Trophoblast cell (in vitro differentiated cells and primary cell): ENCODE data around the gene DNAAF9.

ENCODE experiments used
- DNase-seq, 2 donors: peaks; one replicate each; pipeline ENCODE4 v3.0.0-alpha.2; 2016
- H2AFZ ChIP-seq: 2 replicates; pipeline ENCODE4 v1.6.1; 2013; ENCODE audit warnings: low read length, moderate library complexity, mild to moderate bottlenecking; ENCODE audit not compliant: insufficient read depth, poor library complexity
- H2AK5ac ChIP-seq: 2 replicates; pipeline ENCODE4 v1.6.1; 2013; ENCODE audit warnings: mild to moderate bottlenecking, low read length
- H2BK120ac ChIP-seq: 2 replicates; pipeline ENCODE4 v1.6.1; 2013; ENCODE audit warnings: low read length, mild to moderate bottlenecking, moderate library complexity; ENCODE audit not compliant: insufficient read depth, poor library complexity
- H2BK12ac ChIP-seq: 2 replicates; pipeline ENCODE4 v1.6.1; 2013; ENCODE audit warnings: mild to moderate bottlenecking, low read length, moderate library complexity
- H2BK5ac ChIP-seq: 2 replicates; pipeline ENCODE4 v1.6.1; 2013; ENCODE audit warnings: low read length, low read depth, moderate library complexity, mild to moderate bottlenecking; ENCODE audit not compliant: poor library complexity
- H3K14ac ChIP-seq: 2 replicates; pipeline ENCODE4 v1.6.1; 2013; ENCODE audit warnings: mild to moderate bottlenecking, low read length
- H3K18ac ChIP-seq: 2 replicates; pipeline ENCODE4 v1.6.1; 2013; ENCODE audit warnings: mild to moderate bottlenecking, low read length
- H3K23ac ChIP-seq: 2 replicates; pipeline ENCODE4 v1.6.1; 2013; ENCODE audit warnings: low read length
- H3K27ac ChIP-seq: 2 replicates; pipeline ENCODE4 v1.5.1; 2013; ENCODE audit warnings: low read depth, mild to moderate bottlenecking, inconsistent platforms, low read length, moderate library complexity
- H3K27me3 ChIP-seq: 2 replicates; pipeline ENCODE4 v1.6.1; 2013; ENCODE audit warnings: inconsistent platforms, mild to moderate bottlenecking, low read length, moderate library complexity; ENCODE audit not compliant: insufficient read depth
- H3K36me3 ChIP-seq, 2 experiments: 1 replicate in 1 of 2; 2 replicates in 1 of 2; pipeline ENCODE4 v1.6.1; 2013; ENCODE audit warnings: low read length in 2 of 2, mild to moderate bottlenecking in 2 of 2, moderate library complexity in 1 of 2; ENCODE audit not compliant: insufficient read depth in 2 of 2, control insufficient read depth in 1 of 2
- H3K4ac ChIP-seq: 2 replicates; pipeline ENCODE4 v1.6.1; 2013; ENCODE audit warnings: low read depth, mild to moderate bottlenecking, low read length, moderate library complexity
- H3K4me1 ChIP-seq, 2 experiments: 1 replicate in 1 of 2; 2 replicates in 1 of 2; pipeline ENCODE4 v1.6.1; 2013; ENCODE audit warnings: low read length in 2 of 2, mild to moderate bottlenecking in 2 of 2, moderate library complexity in 1 of 2; ENCODE audit not compliant: insufficient read depth in 2 of 2, control insufficient read depth in 1 of 2
- H3K4me2 ChIP-seq: 2 replicates; pipeline ENCODE4 v1.6.1; 2013; ENCODE audit warnings: inconsistent platforms, mild to moderate bottlenecking, low read length, moderate library complexity
- H3K4me3 ChIP-seq: 2 replicates; pipeline ENCODE4 v1.5.1; 2013; ENCODE audit warnings: mild to moderate bottlenecking, low read depth, low read length, inconsistent platforms
- H3K79me1 ChIP-seq: one replicate; pipeline ENCODE4 v1.6.1; 2013; ENCODE audit warnings: low read length
- H3K79me2 ChIP-seq: 2 replicates; pipeline ENCODE4 v1.6.1; 2013; ENCODE audit warnings: low read length, mild to moderate bottlenecking; ENCODE audit not compliant: control insufficient read depth, insufficient read depth, poor library complexity
- H3K9ac ChIP-seq: 2 replicates; pipeline ENCODE4 v1.6.1; 2013; ENCODE audit warnings: mild to moderate bottlenecking, low read length
- H3K9me3 ChIP-seq: 2 replicates; pipeline ENCODE4 v1.6.1; 2013; ENCODE audit warnings: low read depth, mild to moderate bottlenecking, control low read depth, inconsistent platforms, low read length; ENCODE audit not compliant: insufficient read depth
- H4K12ac ChIP-seq: 2 replicates; pipeline ENCODE4 v1.6.1; 2013; ENCODE audit warnings: low read depth, mild to moderate bottlenecking, low read length, moderate library complexity
- H4K8ac ChIP-seq: 2 replicates; pipeline ENCODE4 v1.6.1; 2013; ENCODE audit warnings: low read depth, mild to moderate bottlenecking, low read length, moderate library complexity
- H4K91ac ChIP-seq: one replicate; pipeline ENCODE4 v1.6.1; 2013; ENCODE audit warnings: low read depth, mild to moderate bottlenecking, low read length, moderate library complexity
- WGBS: extraction: QIAGEN DNeasy Blood & Tissue Kit; methylation state at CpG from one replicate; pipeline ENCODE4 v1.1.7; 2013; ENCODE audit warnings: missing lambda C conversion rate; ENCODE audit not compliant: insufficient read length, insufficient coverage; ENCODE audit errors: extremely low coverage; 5-methylcytosine and 5-hydroxymethylcytosine counted together

DNAAF9 gene

DNA sequence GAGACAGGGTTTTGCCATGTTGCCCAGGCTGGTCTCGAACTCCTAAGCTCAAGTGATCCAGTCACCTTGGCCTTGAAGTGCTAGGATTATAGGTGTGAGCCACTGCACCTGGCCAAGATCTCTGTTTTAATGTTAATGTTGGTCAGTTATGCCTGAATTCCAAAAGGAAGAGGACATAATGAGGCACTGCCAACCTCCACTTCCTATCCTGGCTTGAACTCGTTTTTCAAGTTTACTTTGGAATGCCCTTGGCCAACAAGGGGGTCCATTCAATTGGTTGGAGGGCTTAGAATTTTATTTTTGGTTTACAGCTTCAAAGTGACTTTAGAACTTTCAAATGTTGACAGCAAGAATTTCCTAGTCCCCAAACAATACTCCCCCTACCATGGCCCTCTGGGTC, 29.8 kb downstream of the DNAAF9 start:
- no peak overlapping the region for H4K12ac ChIP-seq
- no peaks in the 10 kb centered on the region for H3K9me3 ChIP-seq
- H2BK12ac ChIP-seq, result no peak overlapping the region
- no peak overlapping the region for H3K4ac ChIP-seq
- no peaks in the 10 kb centered on the region for H3K27me3 ChIP-seq
- no peak overlapping the region for H2BK120ac ChIP-seq
- no peak overlapping the region for H3K14ac ChIP-seq
- no peaks in the 10 kb centered on the region for H3K79me2 ChIP-seq
- no peak overlapping the region for H2BK5ac ChIP-seq
- H3K9ac ChIP-seq, result no peak overlapping the region
- WGBS, result no CpG with 5 or more reads among the region's 2 CpGs
- H3K4me1 ChIP-seq, result peaks cover 6 to 7% of the 10 kb centered on the region in 2 experiments
- H2AFZ ChIP-seq, result no peak overlapping the region
- H3K79me1 ChIP-seq, result no peaks in the 10 kb centered on the region
- H3K36me3 ChIP-seq, result peaks cover 4 to 10% of the 10 kb centered on the region in 2 experiments
- no peak overlapping the region for H3K4me2 ChIP-seq
- H3K4me3 ChIP-seq, result no peak overlapping the region
- peak in 1 of 2 donors; percentile 18 for DNase-seq
- H2AK5ac ChIP-seq, result no peak overlapping the region
- no peak overlapping the region for H4K91ac ChIP-seq
- no peak overlapping the region for H4K8ac ChIP-seq
- no peak overlapping the region for H3K18ac ChIP-seq
- no peak overlapping the region for H3K27ac ChIP-seq
- H3K23ac ChIP-seq, result no peak overlapping the region

DNA sequence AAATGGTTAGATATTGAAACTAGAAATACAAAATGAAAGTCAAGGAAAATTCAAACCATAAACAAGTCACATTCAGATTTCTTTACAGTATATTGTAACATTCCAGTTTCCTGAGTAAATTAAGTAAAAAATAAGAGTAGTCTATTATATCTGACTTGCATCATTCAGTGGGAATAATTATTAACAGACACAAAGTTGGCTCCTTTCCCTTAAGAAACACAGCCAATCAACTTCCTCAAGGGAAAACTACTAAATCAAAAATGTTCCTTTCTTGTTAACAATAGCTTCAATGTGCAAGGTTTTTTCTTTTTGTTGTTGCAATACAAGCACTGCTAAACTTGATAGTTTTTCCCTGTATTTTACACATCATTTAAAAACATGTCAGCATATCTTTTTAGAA, 33.2 kb downstream of the DNAAF9 start:
- H4K12ac ChIP-seq, result no peak overlapping the region
- no peak overlapping the region for H2AFZ ChIP-seq
- H2BK5ac ChIP-seq, result no peak overlapping the region
- H3K23ac ChIP-seq, result no peak overlapping the region
- H3K4me3 ChIP-seq, result no peak overlapping the region
- no peak overlapping the region for H2BK120ac ChIP-seq
- DNase-seq, result no peak
- H3K79me1 ChIP-seq, result no peaks in the 10 kb centered on the region
- no peak overlapping the region for H4K91ac ChIP-seq
- no peak overlapping the region for H3K18ac ChIP-seq
- H4K8ac ChIP-seq, result no peak overlapping the region
- no peaks in the 10 kb centered on the region for H3K9me3 ChIP-seq
- no peaks in the 10 kb centered on the region for H3K79me2 ChIP-seq
- no peak overlapping the region for H3K4me2 ChIP-seq
- H3K27ac ChIP-seq, result no peak overlapping the region
- peaks cover 14% of the 10 kb centered on the region in 2 experiments for H3K36me3 ChIP-seq
- no peak overlapping the region for H2BK12ac ChIP-seq
- H3K4ac ChIP-seq, result no peak overlapping the region
- H3K27me3 ChIP-seq, result no peaks in the 10 kb centered on the region
- H2AK5ac ChIP-seq, result no peak overlapping the region
- H3K4me1 ChIP-seq, result peaks cover 6 to 7% of the 10 kb centered on the region in 2 experiments
- no peak overlapping the region for H3K9ac ChIP-seq
- H3K14ac ChIP-seq, result no peak overlapping the region

DNA sequence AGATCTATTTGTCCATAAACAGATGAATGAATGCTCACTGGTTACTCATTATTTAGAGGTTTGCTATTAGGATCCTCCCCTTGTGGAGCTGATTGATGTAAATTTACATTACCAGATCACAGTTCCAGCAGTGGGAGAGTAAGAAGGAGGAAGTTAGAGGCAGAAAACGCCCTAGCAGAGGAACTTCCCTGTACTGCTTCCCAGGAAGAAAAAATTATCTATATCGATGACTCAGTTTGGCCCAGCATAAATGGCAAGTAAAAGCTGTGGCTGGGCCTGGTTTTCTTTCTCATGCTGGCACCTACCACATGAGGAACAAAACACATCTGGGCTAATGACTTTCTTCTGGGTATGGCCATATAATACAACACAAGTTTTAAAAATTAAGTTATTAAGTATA, 35.7 kb downstream of the DNAAF9 start:
- DNase-seq, result no peak
- Histone ChIP-seq H3K4me3 (no peak overlapping the region), H2BK5ac (no peak overlapping the region), H3K9me3 (no peaks in the 10 kb centered on the region), H3K36me3 (peaks cover 14% of the 10 kb centered on the region in 2 experiments), H3K4me2 (no peak overlapping the region), H3K27ac (no peak overlapping the region), H2BK12ac (no peak overlapping the region), H3K14ac (no peak overlapping the region), H2AFZ (no peak overlapping the region), H3K79me2 (no peaks in the 10 kb centered on the region), H2AK5ac (no peak overlapping the region), H2BK120ac (no peak overlapping the region), H3K4me1 (no peaks in the 10 kb centered on the region), H4K12ac (no peak overlapping the region), H3K18ac (no peak overlapping the region), H3K23ac (no peak overlapping the region), H3K79me1 (no peaks in the 10 kb centered on the region), H3K4ac (no peak overlapping the region), H3K27me3 (no peaks in the 10 kb centered on the region), H4K8ac (no peak overlapping the region), H3K9ac (no peak overlapping the region), H4K91ac (no peak overlapping the region)
- no CpG with 5 or more reads among the region's 2 CpGs for WGBS

GRCh38 chr20:3367089-3367488, 40.4 kb downstream of the DNAAF9 start:
- Histone ChIP-seq H2AFZ (no peak overlapping the region), H3K9me3 (no peaks in the 10 kb centered on the region), H2AK5ac (no peak overlapping the region), H3K79me2 (no peaks in the 10 kb centered on the region), H3K9ac (no peak overlapping the region), H3K27me3 (no peaks in the 10 kb centered on the region), H2BK12ac (no peak overlapping the region), H4K91ac (no peak overlapping the region), H4K8ac (no peak overlapping the region), H2BK120ac (no peak overlapping the region), H3K14ac (no peak overlapping the region), H3K23ac (no peak overlapping the region), H2BK5ac (no peak overlapping the region), H3K36me3 (peaks cover 4 to 7% of the 10 kb centered on the region in 2 experiments), H4K12ac (no peak overlapping the region), H3K79me1 (no peaks in the 10 kb centered on the region), H3K27ac (no peak overlapping the region), H3K4me1 (no peaks in the 10 kb centered on the region), H3K4me3 (no peak overlapping the region), H3K18ac (no peak overlapping the region), H3K4me2 (no peak overlapping the region), H3K4ac (no peak overlapping the region)
- no CpG with 5 or more reads among the region's 3 CpGs for WGBS
- DNase-seq, result no peak
